Neuronal stem cell (in vitro differentiated cells): ENCODE measurements around the gene CTNND2.

Experiments used
- DNase-seq: peaks from one replicate; pipeline ENCODE4 v3.0.0-alpha.2; 2013; ENCODE audit warnings: low spot score
- H2AFZ ChIP-seq: one replicate; pipeline ENCODE4 v1.6.1; 2013; ENCODE audit warnings: mild to moderate bottlenecking, low read length, inconsistent platforms
- H2AK5ac ChIP-seq: 2 replicates; pipeline ENCODE4 v1.6.1; 2013; ENCODE audit warnings: low read depth, mild to moderate bottlenecking, inconsistent platforms, low read length, moderate library complexity, mixed read lengths
- H2BK120ac ChIP-seq: 2 replicates; pipeline ENCODE4 v1.6.1; 2013; ENCODE audit warnings: low read depth, mild to moderate bottlenecking, inconsistent platforms, low read length, moderate library complexity, mixed read lengths
- H2BK12ac ChIP-seq: one replicate; pipeline ENCODE4 v1.6.1; 2013; ENCODE audit warnings: low read length, inconsistent platforms
- H2BK15ac ChIP-seq: 2 replicates; pipeline ENCODE4 v1.6.1; 2013; ENCODE audit warnings: mild to moderate bottlenecking, low read length, inconsistent platforms, mixed read lengths
- H2BK5ac ChIP-seq: one replicate; pipeline ENCODE4 v1.6.1; 2013; ENCODE audit warnings: inconsistent platforms, mild to moderate bottlenecking, low read length, moderate library complexity
- H3K14ac ChIP-seq: one replicate; pipeline ENCODE4 v1.6.1; 2013; ENCODE audit warnings: low read length, inconsistent platforms
- H3K18ac ChIP-seq: 2 replicates; pipeline ENCODE4 v1.6.1; 2013; ENCODE audit warnings: low read length, inconsistent platforms
- H3K23ac ChIP-seq: 2 replicates; pipeline ENCODE4 v1.6.1; 2013; ENCODE audit warnings: low read depth, mild to moderate bottlenecking, mixed read lengths, low read length, inconsistent platforms; ENCODE audit not compliant: poor library complexity
- H3K27ac ChIP-seq: replicated peaks from 3 replicates; pipeline ENCODE4 v1.5.1; 2013; ENCODE audit warnings: low read length, inconsistent platforms
- H3K27me3 ChIP-seq, 3 experiments: 2 replicates each; pipeline ENCODE4 v1.6.1; 2013; ENCODE audit warnings: low read length in 3 of 3, mild to moderate bottlenecking in 2 of 3, inconsistent platforms in 1 of 3, low read depth in 1 of 3, mixed read lengths in 1 of 3, moderate library complexity in 1 of 3; ENCODE audit not compliant: control insufficient read depth in 3 of 3, insufficient read depth in 3 of 3
- H3K36me3 ChIP-seq, 2 donors: replicated peaks in 1 of 2; 2 replicates each; pipeline ENCODE4 v1.6.1; 2013; ENCODE audit warnings: low read length in 2 of 2; ENCODE audit not compliant: control insufficient read depth in 2 of 2, insufficient read depth in 2 of 2
- H3K4ac ChIP-seq: 2 replicates; pipeline ENCODE4 v1.6.1; 2013; ENCODE audit warnings: inconsistent platforms, mild to moderate bottlenecking, low read length, moderate library complexity
- H3K4me1 ChIP-seq, 2 donors: 1 replicate in 1 of 2; 2 replicates in 1 of 2; pipeline ENCODE4 v1.6.1; 2013; ENCODE audit warnings: low read length in 2 of 2, low read depth in 1 of 2; ENCODE audit not compliant: control insufficient read depth in 2 of 2, insufficient read depth in 1 of 2
- H3K4me2 ChIP-seq: one replicate; pipeline ENCODE4 v1.6.1; 2013; ENCODE audit warnings: mild to moderate bottlenecking, low read length, inconsistent platforms; ENCODE audit not compliant: insufficient read depth, poor library complexity, severe bottlenecking
- H3K4me3 ChIP-seq, 2 donors: 2 replicates each; pipeline ENCODE4 v1.5.1; 2013; ENCODE audit warnings: low read length in 2 of 2, mild to moderate bottlenecking in 2 of 2, inconsistent platforms in 1 of 2, moderate library complexity in 1 of 2
- H3K79me1 ChIP-seq: one replicate; pipeline ENCODE4 v1.6.1; 2013; ENCODE audit warnings: low read depth, mild to moderate bottlenecking, inconsistent platforms, low read length, moderate library complexity
- H3K9ac ChIP-seq: one replicate; pipeline ENCODE4 v1.6.1; 2013; ENCODE audit warnings: mild to moderate bottlenecking, low read depth, low read length, inconsistent platforms; ENCODE audit not compliant: poor library complexity
- H3K9me3 ChIP-seq, 2 donors: replicated peaks in 1 of 2; 2 replicates each; pipeline versions ENCODE3 to v1.6.1; 2013; ENCODE audit warnings: low read length in 2 of 2, mild to moderate bottlenecking in 2 of 2, inconsistent platforms in 1 of 2, low read depth in 1 of 2, mixed read lengths in 1 of 2, moderate library complexity in 1 of 2; ENCODE audit not compliant: control insufficient read depth in 2 of 2, insufficient read depth in 1 of 2
- H4K8ac ChIP-seq: one replicate; pipeline ENCODE4 v1.6.1; 2013; ENCODE audit warnings: low read depth, mild to moderate bottlenecking, inconsistent platforms, low read length, moderate library complexity
- H4K91ac ChIP-seq: one replicate; pipeline ENCODE4 v1.6.1; 2013; ENCODE audit warnings: low read length, low read depth, mild to moderate bottlenecking, inconsistent platforms; ENCODE audit not compliant: poor library complexity
- WGBS, 2 donors: extraction: QIAGEN DNeasy Blood & Tissue Kit; methylation state at CpG; one replicate each; pipeline ENCODE4 v1.1.7; 2013; ENCODE audit warnings: missing lambda C conversion rate in 2 of 2, mixed read lengths in 1 of 2; ENCODE audit not compliant: insufficient read length in 2 of 2, insufficient replicate concordance in 1 of 2; ENCODE audit errors: extremely low coverage in 2 of 2; 5-methylcytosine and 5-hydroxymethylcytosine counted together

The CTNND2 gene

DNA sequence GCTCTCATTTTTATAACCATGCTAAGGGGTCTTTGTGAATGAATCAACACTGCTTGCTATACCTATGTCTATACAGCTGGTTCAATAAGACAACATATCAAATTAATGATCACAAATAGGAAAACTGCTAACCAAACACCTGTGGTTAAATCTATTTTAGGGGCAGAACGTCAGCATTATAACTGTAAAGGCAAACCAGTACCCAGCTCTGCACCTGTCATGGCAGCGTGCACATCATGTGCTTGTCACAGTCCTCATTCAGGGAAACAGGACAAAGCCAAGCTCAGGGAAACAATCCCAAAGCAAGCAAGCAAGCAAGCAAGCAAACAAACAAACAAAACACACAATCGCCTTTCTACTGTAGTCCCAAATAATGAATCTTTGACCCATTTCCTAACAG, 865.5 kb downstream of the CTNND2 start:
- no peaks in the 10 kb centered on the region for H3K79me1 ChIP-seq
- H2AFZ ChIP-seq = no peak overlapping the region
- no peak overlapping the region for H3K9ac ChIP-seq
- no peak overlapping the region for H3K23ac ChIP-seq
- no peak overlapping the region for H2BK120ac ChIP-seq
- peaks cover 0 to 2% of the 10 kb centered on the region in 2 donors for H3K4me1 ChIP-seq
- no CpG with 5 or more reads among the region's 3 CpGs for WGBS, 2 donors
- no peak overlapping the region for H3K18ac ChIP-seq
- H3K27ac ChIP-seq = no peak overlapping the region
- no peak overlapping the region for H3K4ac ChIP-seq
- H3K4me2 ChIP-seq = no peak overlapping the region
- no peak overlapping the region for H3K14ac ChIP-seq
- no peak overlapping the region for H3K4me3 ChIP-seq
- H4K8ac ChIP-seq = no peak overlapping the region
- no peaks in the 10 kb centered on the region for H3K27me3 ChIP-seq
- H3K9me3 ChIP-seq = no peaks in the 10 kb centered on the region
- DNase-seq = no peak
- no peak overlapping the region for H2AK5ac ChIP-seq
- no peak overlapping the region for H2BK12ac ChIP-seq
- no peak overlapping the region for H2BK15ac ChIP-seq
- H4K91ac ChIP-seq = no peak overlapping the region
- H2BK5ac ChIP-seq = no peak overlapping the region
- no peaks in the 10 kb centered on the region for H3K36me3 ChIP-seq

DNA sequence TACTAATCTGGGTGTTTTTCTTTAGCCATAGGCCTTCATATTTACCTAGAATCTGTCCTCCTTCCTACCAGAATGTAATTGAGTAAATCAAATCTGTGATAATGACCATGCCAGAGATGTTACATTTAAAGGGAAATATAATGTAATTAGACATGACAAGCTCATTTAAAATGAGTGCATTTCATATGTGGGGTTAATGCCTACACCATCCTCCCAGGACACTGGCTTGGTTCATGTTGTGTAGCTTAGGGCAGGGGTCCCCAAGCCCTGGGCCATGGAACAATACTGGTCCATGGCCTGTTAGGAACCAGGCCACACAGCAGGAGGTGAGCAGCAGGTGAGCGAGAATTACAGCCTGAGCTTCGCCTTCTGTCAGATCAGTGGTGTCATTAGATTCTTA, 866.3 kb downstream of the CTNND2 start:
- Histone ChIP-seq H3K79me1 (no peaks in the 10 kb centered on the region), H3K18ac (no peak overlapping the region), H3K23ac (no peak overlapping the region), H3K27ac (no peak overlapping the region), H3K9ac (no peak overlapping the region), H3K14ac (no peak overlapping the region), H2AFZ (no peak overlapping the region), H3K4me3 (no peak overlapping the region), H3K36me3 (no peaks in the 10 kb centered on the region), H4K8ac (no peak overlapping the region), H3K27me3 (no peaks in the 10 kb centered on the region), H3K4me1 (peaks cover 0 to 2% of the 10 kb centered on the region in 2 donors), H3K4ac (no peak overlapping the region), H2AK5ac (no peak overlapping the region), H3K9me3 (no peaks in the 10 kb centered on the region), H2BK5ac (no peak overlapping the region), H2BK12ac (no peak overlapping the region), H4K91ac (no peak overlapping the region), H2BK120ac (no peak overlapping the region), H3K4me2 (no peak overlapping the region), H2BK15ac (no peak overlapping the region)
- DNase-seq = no peak
- WGBS, 2 donors = no CpG with 5 or more reads among the region's 2 CpGs

DNA sequence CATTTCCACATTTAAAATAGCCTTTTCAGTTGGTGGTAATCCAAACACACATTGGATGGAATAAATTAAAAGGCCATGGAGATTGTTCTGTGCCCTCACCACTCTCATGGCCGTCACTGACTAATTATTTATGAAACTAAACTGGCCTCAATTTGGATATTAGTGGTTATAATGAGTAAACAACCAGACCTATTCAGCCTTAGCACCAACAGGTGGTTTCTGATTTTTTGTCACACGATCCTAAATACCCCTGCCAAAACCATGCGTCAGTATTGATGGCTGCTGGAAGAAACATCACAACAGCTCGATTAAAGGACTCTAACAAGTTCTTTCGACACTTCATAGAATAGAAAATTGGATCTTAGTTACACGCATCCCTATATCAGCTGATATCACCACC, 867.2 kb downstream of the CTNND2 start:
- Histone ChIP-seq H4K8ac (no peak overlapping the region), H3K4me3 (no peak overlapping the region), H4K91ac (no peak overlapping the region), H3K23ac (no peak overlapping the region), H3K36me3 (no peaks in the 10 kb centered on the region), H2BK15ac (no peak overlapping the region), H3K27ac (no peak overlapping the region), H3K18ac (no peak overlapping the region), H3K79me1 (no peaks in the 10 kb centered on the region), H2BK120ac (no peak overlapping the region), H2AFZ (no peak overlapping the region), H3K4me2 (no peak overlapping the region), H3K14ac (no peak overlapping the region), H3K9me3 (no peaks in the 10 kb centered on the region), H3K4me1 (peaks cover 0 to 2% of the 10 kb centered on the region in 2 donors), H2BK12ac (no peak overlapping the region), H3K4ac (no peak overlapping the region), H2BK5ac (no peak overlapping the region), H3K27me3 (no peaks in the 10 kb centered on the region), H3K9ac (no peak overlapping the region), H2AK5ac (no peak overlapping the region)
- no CpG with 5 or more reads among the region's 6 CpGs for WGBS, 2 donors
- DNase-seq = no peak

DNA sequence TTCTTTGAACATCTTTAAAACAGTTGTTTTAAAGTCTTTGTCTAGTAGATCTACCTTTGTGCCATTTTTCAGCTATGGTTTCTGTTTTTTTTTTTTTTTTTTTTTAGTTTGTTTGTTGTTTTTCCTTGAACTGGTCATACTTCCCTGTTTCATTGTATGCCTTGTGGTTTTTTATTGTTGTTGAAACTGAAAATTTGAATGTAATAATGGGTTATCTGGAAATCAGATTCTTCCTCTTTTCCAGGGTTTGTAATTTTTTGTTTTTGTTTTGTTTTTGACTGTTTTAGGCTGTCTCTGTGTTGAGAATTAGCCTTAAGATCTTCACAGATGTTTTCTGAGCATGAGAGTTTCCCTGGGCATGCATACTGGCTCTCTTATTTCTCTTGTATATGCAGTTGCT, 873.6 kb downstream of the CTNND2 start:
- H2BK5ac ChIP-seq = no peak overlapping the region
- no peaks in the 10 kb centered on the region for H3K27me3 ChIP-seq
- H2AFZ ChIP-seq = no peak overlapping the region
- H3K9ac ChIP-seq = no peak overlapping the region
- H2BK15ac ChIP-seq = no peak overlapping the region
- no peaks in the 10 kb centered on the region for H3K36me3 ChIP-seq
- no peak overlapping the region for H3K27ac ChIP-seq
- peaks cover 0 to 2% of the 10 kb centered on the region in 2 donors for H3K4me1 ChIP-seq
- H2BK120ac ChIP-seq = no peak overlapping the region
- no peak overlapping the region for H3K4ac ChIP-seq
- H4K8ac ChIP-seq = no peak overlapping the region
- H2BK12ac ChIP-seq = no peak overlapping the region
- H3K18ac ChIP-seq = no peak overlapping the region
- H3K4me2 ChIP-seq = no peak overlapping the region
- H3K9me3 ChIP-seq = peaks cover 6 to 10% of the 10 kb centered on the region in 2 donors
- no peak for DNase-seq
- no peak overlapping the region for H4K91ac ChIP-seq
- no peak overlapping the region for H3K4me3 ChIP-seq
- no peak overlapping the region for H2AK5ac ChIP-seq
- H3K14ac ChIP-seq = no peak overlapping the region
- H3K23ac ChIP-seq = no peak overlapping the region
- no peaks in the 10 kb centered on the region for H3K79me1 ChIP-seq
